Mesothelial cell of epicardium (in vitro differentiated cells): ENCODE data around the gene FGL2. TPM values are rescaled to one million over a fixed set of nuclear protein-coding genes. Genes with fewer than 3 reads are reported as not detected.
"Not testable (repeated sequence)": the region's sequence is repeated elsewhere in the genome, so short reads cannot be mapped to it uniquely, and the experiment has no call there.

Source experiments
- DNase-seq, 2 experiments: peaks; one replicate each; pipeline ENCODE4 v3.0.0; 2021; ENCODE audit warnings: low spot score in 2 of 2; ENCODE audit not compliant: unreplicated experiment in 2 of 2
- H3K27ac Mint-ChIP-seq: 2 replicates; pipeline ENCODE4 v1.8.0; 2021; ENCODE audit warnings: mixed read lengths
- H3K27me3 Mint-ChIP-seq: 2 replicates; pipeline ENCODE4 v1.8.0; 2021; ENCODE audit warnings: low read depth, mixed read lengths
- H3K36me3 Mint-ChIP-seq: 2 replicates; pipeline ENCODE4 v1.8.0; 2021; ENCODE audit warnings: mixed read lengths
- H3K4me1 Mint-ChIP-seq: 2 replicates; pipeline ENCODE4 v1.8.0; 2021; ENCODE audit warnings: mixed read lengths
- H3K4me3 Mint-ChIP-seq: 2 replicates; pipeline ENCODE4 v1.8.0; 2021; ENCODE audit warnings: mild to moderate bottlenecking, moderate library complexity, mixed read lengths
- H3K9me3 Mint-ChIP-seq: 2 replicates; pipeline ENCODE4 v1.8.0; 2021; ENCODE audit warnings: mixed read lengths
- total RNA-seq: library from RNA; stranded (reverse); gene quantifications from 3 replicates; pipeline ENCODE4 v1.2.1, GENCODE V29; 2021
- TF ChIP-seq, protein P1 (sequence below): fragments of 200-600 bp; sonication (generic); IDR thresholded peaks from one replicate; pipeline ENCODE4 v1.5.0; 2021; ENCODE audit warnings: antibody characterized with exemption; ENCODE audit not compliant: unreplicated experiment

The FGL2 gene
- total RNA-seq, 1 donor from 2014 or later = not detected

DNA sequence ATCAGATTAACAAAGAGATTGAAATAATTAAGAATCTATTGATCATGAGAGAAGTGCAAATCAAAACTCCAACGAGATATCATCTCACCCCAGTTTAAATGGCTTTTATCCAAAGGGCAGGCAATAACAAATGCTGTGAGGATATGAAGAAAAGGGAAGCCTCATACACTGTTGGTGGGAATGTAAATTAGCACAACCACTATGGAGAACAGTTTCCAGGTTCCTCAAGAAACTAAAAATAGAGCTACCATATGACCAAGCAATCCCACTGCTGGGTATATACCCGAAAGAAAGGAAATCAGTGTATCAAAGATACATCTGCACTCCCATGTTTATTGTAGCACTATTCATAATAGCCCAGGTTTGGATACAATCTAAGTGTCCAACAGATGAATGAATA is 13.8 kb downstream of the FGL2 start:
- H3K27ac Mint-ChIP-seq = no peak overlapping the region
- DNase-seq = no peak
- H3K36me3 Mint-ChIP-seq = no peaks in the 10 kb centered on the region
- no peaks in the 10 kb centered on the region for H3K9me3 Mint-ChIP-seq
- TF ChIP-seq, protein P1, sequence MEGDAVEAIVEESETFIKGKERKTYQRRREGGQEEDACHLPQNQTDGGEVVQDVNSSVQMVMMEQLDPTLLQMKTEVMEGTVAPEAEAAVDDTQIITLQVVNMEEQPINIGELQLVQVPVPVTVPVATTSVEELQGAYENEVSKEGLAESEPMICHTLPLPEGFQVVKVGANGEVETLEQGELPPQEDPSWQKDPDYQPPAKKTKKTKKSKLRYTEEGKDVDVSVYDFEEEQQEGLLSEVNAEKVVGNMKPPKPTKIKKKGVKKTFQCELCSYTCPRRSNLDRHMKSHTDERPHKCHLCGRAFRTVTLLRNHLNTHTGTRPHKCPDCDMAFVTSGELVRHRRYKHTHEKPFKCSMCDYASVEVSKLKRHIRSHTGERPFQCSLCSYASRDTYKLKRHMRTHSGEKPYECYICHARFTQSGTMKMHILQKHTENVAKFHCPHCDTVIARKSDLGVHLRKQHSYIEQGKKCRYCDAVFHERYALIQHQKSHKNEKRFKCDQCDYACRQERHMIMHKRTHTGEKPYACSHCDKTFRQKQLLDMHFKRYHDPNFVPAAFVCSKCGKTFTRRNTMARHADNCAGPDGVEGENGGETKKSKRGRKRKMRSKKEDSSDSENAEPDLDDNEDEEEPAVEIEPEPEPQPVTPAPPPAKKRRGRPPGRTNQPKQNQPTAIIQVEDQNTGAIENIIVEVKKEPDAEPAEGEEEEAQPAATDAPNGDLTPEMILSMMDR = no peak
- no peak overlapping the region for H3K4me3 Mint-ChIP-seq
- H3K4me1 Mint-ChIP-seq = no peaks in the 10 kb centered on the region
- no peaks in the 10 kb centered on the region for H3K27me3 Mint-ChIP-seq

DNA sequence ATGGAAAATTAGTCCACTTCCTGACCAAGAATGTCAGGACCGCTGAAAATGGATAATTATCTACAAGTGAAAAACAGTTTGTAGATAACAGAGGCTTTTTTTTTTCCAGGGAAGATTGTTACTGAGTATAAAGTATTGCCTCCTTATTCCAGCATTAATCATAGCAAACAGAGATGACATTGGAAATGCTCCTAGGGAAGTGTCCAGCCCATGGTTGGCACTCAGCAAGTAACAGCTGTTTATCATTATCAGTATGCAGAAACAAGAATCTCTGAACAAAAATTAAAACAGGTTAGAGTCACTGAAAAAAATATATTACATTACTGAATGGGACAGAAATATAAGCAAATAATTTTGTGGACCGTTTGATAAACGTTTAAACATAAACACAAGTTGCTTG is 14.6 kb downstream of the FGL2 start:
- H3K36me3 Mint-ChIP-seq = no peaks in the 10 kb centered on the region
- no peak overlapping the region for H3K4me3 Mint-ChIP-seq
- no peaks in the 10 kb centered on the region for H3K27me3 Mint-ChIP-seq
- no peaks in the 10 kb centered on the region for H3K9me3 Mint-ChIP-seq
- no peaks in the 10 kb centered on the region for H3K4me1 Mint-ChIP-seq
- no peak overlapping the region for H3K27ac Mint-ChIP-seq
- TF ChIP-seq, protein P1 = no peak
- DNase-seq = no peak

DNA sequence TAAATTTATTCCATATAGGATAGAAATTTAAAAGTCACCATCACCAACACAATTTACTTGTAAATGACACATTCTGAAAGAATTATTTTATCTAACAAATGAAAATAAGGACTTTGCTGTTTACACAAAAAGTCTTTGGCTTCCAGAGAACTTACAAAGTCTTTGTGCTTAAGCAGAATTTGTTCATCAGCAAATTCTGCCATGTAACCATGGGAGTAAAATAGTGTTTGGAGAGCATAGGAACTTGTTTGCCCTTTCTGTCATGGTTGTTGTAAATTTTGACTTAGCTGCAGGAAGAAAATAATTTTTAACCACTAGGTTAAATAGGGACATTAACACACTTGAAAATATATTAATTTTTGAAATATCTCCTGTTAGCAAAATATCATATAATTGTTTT is 15.2 kb downstream of the FGL2 start:
- no peaks in the 10 kb centered on the region for H3K4me1 Mint-ChIP-seq
- DNase-seq = no peak
- H3K27ac Mint-ChIP-seq = no peak overlapping the region
- no peaks in the 10 kb centered on the region for H3K36me3 Mint-ChIP-seq
- no peaks in the 10 kb centered on the region for H3K27me3 Mint-ChIP-seq
- TF ChIP-seq, protein P1 = peak; percentile 9
- H3K9me3 Mint-ChIP-seq = no peaks in the 10 kb centered on the region
- H3K4me3 Mint-ChIP-seq = no peak overlapping the region

DNA sequence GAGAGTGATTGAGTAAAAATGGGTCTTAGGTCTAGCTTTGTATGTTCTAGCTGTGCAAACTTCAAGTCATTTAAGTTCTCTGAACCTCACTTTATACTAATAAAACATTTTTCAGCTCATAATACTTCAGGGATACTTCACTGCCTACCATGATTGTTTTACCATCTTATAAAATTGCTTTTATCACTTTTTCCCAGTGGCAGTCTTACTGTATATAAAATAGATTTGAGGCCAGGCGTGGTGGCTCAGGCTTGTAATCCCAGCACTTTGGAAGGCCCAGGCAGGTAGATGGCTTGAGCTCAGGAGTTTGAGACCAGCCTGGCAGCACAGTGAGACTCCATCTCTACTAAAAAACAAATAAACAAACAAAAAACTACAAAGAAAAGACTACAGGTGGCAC is 17.4 kb downstream of the FGL2 start:
- Mint-ChIP-seq H3K4me3 (no peak overlapping the region), H3K36me3 (no peaks in the 10 kb centered on the region), H3K4me1 (no peaks in the 10 kb centered on the region), H3K27ac (no peak overlapping the region), H3K9me3 (no peaks in the 10 kb centered on the region), H3K27me3 (no peaks in the 10 kb centered on the region)
- TF ChIP-seq, protein P1 = no peak
- DNase-seq = no peak

DNA sequence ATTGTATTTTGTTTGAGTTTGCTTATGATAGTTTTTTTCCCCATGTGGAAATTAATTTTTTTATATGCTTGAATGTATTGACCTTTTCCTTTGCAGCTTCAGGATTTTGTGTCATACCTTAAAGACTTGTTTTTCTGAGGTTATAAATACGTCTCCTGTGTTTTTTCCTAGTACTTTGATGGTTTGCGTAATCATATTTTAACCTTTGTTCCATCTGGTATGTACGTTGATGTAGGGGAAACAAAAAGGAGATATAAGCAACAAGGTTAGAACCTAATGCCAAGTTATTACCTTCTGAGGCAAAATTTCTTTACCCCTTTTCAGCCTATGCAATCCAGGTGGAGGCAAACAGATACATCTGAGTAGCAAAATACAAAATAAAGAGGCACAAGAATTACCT is 17.9 kb downstream of the FGL2 start:
- no peak overlapping the region for H3K27ac Mint-ChIP-seq
- DNase-seq = no peak
- H3K27me3 Mint-ChIP-seq = no peaks in the 10 kb centered on the region
- no peak overlapping the region for H3K4me3 Mint-ChIP-seq
- TF ChIP-seq, protein P1 = no peak
- H3K4me1 Mint-ChIP-seq = no peaks in the 10 kb centered on the region
- no peaks in the 10 kb centered on the region for H3K36me3 Mint-ChIP-seq
- no peaks in the 10 kb centered on the region for H3K9me3 Mint-ChIP-seq

DNA sequence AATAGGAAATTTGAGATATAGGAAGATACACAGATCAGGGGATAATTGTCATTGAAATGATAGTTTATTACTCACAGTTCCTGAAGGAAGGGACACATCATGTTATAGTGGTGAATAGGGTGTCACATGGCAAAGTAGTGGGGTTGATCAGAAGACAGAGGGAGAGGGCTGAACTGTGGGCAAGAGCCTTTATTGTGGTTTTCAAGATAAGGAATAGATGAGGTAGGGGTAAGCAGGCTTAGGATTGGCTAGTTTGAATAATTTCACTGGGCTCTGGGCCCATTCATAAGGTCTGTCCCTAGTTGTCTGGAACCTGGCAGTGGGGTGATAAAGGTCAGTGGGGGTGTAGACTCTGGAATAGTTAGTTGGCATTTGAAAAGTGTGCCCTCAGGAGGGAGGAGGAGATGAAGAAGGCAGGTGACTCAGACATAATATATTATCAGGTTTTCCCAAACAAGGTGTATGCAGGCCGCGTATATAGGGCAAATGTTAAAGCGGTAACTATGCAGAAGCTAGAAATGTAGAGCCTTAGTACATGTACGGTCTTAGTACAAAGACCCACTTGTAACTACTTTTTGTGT is 18.5 kb downstream of the FGL2 start:
- Mint-ChIP-seq H3K4me3 (no peak overlapping the region), H3K4me1 (no peaks in the 10 kb centered on the region), H3K36me3 (no peaks in the 10 kb centered on the region), H3K27me3 (no peaks in the 10 kb centered on the region), H3K9me3 (no peaks in the 10 kb centered on the region), H3K27ac (no peak overlapping the region)
- TF ChIP-seq, protein P1 = no peak
- DNase-seq = no peak

DNA sequence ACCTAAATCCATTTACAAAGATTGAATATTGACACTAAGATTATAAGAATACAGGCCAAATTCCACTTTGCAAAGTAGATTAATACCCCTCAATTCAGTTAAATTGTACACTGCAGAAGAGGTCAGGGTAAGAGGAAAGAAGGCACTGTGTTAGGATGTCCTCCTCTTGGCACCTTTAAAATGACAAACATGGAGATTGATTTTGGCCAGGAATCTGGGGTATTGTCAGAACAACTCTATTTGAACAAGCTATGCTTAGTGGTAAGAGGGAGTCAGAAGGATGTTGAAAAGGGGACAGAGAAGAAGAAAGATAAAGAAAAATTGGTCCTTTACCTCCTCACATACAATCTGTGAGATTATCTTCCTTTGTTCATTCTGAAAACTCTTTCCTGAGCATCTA is 21.6 kb downstream of the FGL2 start:
- not testable (repeated sequence) for H3K9me3 Mint-ChIP-seq, H3K4me3 Mint-ChIP-seq, H3K36me3 Mint-ChIP-seq, DNase-seq, H3K4me1 Mint-ChIP-seq, H3K27me3 Mint-ChIP-seq, H3K27ac Mint-ChIP-seq

DNA sequence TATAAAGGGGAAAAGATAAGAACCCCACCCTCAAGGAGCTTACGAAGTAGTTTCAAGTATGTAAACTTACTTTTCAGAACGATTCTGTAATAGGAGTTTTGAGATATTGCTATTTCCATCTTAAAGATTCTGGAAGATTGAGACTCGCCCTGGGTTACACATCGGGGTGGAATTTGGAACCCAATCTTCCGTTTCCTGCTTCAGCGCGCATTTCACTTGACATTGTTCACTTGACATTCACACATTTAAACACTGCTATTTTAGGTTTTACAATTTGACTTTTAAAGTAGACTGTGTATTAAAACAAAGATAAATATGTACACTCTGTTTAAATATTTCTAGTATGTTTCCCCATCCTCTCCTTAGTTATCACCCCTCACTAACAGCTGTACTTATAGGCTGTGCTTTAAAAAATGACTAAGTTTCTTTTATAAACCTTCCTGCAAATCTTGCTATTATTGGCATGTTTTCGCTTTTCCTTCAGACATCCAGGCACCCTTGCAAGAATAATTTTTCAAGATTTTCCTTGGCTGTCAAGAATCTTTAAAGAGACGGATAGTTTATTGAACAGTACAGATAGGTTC is 22.2 kb downstream of the FGL2 start:
- not testable (repeated sequence) for H3K4me1 Mint-ChIP-seq, H3K36me3 Mint-ChIP-seq, H3K4me3 Mint-ChIP-seq, H3K27me3 Mint-ChIP-seq, H3K9me3 Mint-ChIP-seq, H3K27ac Mint-ChIP-seq, DNase-seq
